Lower lobe of right lung (tissue), 2 donors: ENCODE data around the gene MTUS2. TPM values are rescaled to one million over a fixed set of nuclear protein-coding genes. Genes with fewer than 3 reads are reported as not detected.

ENCODE experiments used
- ATAC-seq, 2 donors: fragments of 200-7000 bp; cut with Tn5 transposase; one replicate each; pipeline ENCODE4 v1.9.1; 2020 to 2022; ENCODE audit warnings: mild to moderate bottlenecking in 2 of 2, moderate library complexity in 2 of 2
- DNase-seq: peaks from one replicate; pipeline ENCODE4 v3.0.0-alpha.2; 2020
- H3K27ac ChIP-seq: fragments of 200-600 bp; one replicate; pipeline ENCODE4 v1.8.0; 2022
- H3K27me3 ChIP-seq: fragments of 200-600 bp; one replicate; pipeline ENCODE4 v1.8.0; 2022; ENCODE audit warnings: low read depth
- H3K36me3 ChIP-seq: fragments of 200-600 bp; one replicate; pipeline ENCODE4 v1.8.0; 2022; ENCODE audit warnings: mild to moderate bottlenecking
- H3K4me1 ChIP-seq: fragments of 200-600 bp; one replicate; pipeline ENCODE4 v1.8.0; 2022
- H3K4me3 ChIP-seq: fragments of 200-600 bp; one replicate; pipeline ENCODE4 v1.8.0; 2022; ENCODE audit warnings: mild to moderate bottlenecking
- H3K9me3 ChIP-seq: fragments of 200-600 bp; one replicate; pipeline ENCODE4 v1.8.0; 2022
- intact Hi-C: fragments of 100-400 bp; cut with DNase I; formaldehyde crosslinking; loops from one replicate; pipeline ENCODE4 v1.11.0; 2022
- total RNA-seq: library from RNA; stranded (reverse); fragmentation: NEBNext Ultra II Directional; extraction: Animal tissue kit (Norgen Biotek cat#: 25700); gene quantifications from one replicate; pipeline ENCODE4 v1.2.1, GENCODE V29; 2021
- TF ChIP-seq, protein P1 (sequence below): fragments of 200-600 bp; IDR thresholded peaks from one replicate; pipeline ENCODE4 v1.8.0; 2022; ENCODE audit warnings: antibody characterized with exemption, mild to moderate bottlenecking
- donor health status: DM: no; HTN: yes; CAD: no; lungs with severe emphysema.

The MTUS2 gene
- total RNA-seq, 1 donor from 2014 or later, result 0.21 TPM

DNA sequence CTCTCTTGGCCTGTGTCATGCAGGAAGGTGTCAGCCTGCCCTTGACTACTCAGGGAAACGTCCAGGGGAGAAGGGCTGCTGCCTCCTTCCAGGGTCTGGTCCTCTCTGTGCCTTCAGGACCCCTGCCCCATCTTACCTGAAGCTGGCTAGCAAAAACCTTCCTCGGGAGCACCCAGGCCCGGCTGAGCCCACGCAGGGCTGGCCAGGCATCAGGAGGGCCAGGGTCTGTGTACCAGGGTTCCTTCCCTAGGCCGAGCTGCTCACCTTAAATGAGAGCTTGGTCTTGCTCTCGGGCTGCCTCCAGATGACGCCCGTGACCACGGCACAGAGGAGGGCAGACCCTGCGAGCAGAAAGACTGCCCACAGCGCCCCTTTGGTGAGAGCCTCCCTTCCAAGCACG lies 696.7 kb downstream of the MTUS2 start:
- H3K4me1 ChIP-seq, result no peaks in the 10 kb centered on the region
- peaks cover 59% of the 10 kb centered on the region for H3K36me3 ChIP-seq
- TF ChIP-seq, protein P1, sequence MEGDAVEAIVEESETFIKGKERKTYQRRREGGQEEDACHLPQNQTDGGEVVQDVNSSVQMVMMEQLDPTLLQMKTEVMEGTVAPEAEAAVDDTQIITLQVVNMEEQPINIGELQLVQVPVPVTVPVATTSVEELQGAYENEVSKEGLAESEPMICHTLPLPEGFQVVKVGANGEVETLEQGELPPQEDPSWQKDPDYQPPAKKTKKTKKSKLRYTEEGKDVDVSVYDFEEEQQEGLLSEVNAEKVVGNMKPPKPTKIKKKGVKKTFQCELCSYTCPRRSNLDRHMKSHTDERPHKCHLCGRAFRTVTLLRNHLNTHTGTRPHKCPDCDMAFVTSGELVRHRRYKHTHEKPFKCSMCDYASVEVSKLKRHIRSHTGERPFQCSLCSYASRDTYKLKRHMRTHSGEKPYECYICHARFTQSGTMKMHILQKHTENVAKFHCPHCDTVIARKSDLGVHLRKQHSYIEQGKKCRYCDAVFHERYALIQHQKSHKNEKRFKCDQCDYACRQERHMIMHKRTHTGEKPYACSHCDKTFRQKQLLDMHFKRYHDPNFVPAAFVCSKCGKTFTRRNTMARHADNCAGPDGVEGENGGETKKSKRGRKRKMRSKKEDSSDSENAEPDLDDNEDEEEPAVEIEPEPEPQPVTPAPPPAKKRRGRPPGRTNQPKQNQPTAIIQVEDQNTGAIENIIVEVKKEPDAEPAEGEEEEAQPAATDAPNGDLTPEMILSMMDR, result no peak
- no peak overlapping the region for H3K27ac ChIP-seq
- intact Hi-C loops, result no loop called here
- no peak overlapping the region for H3K4me3 ChIP-seq
- no peaks in the 10 kb centered on the region for H3K9me3 ChIP-seq
- DNase-seq, result no peak
- ATAC-seq, result no peak
- no peaks in the 10 kb centered on the region for H3K27me3 ChIP-seq

GRCh38 chr13:29519921-29520320 lies 699.8 kb downstream of the MTUS2 start:
- no peak for DNase-seq
- intact Hi-C loops, result no loop called here
- ATAC-seq, result no peak
- Histone ChIP-seq H3K9me3 (no peaks in the 10 kb centered on the region), H3K36me3 (peaks cover 61% of the 10 kb centered on the region), H3K27ac (no peak overlapping the region), H3K4me1 (no peaks in the 10 kb centered on the region), H3K4me3 (no peak overlapping the region), H3K27me3 (no peaks in the 10 kb centered on the region)
- TF ChIP-seq, protein P1, result no peak

- DNase-seq (no peak), ATAC-seq (peak in 1 of 2 donors; percentile 59)
- no peak overlapping the region for H3K4me3 ChIP-seq
- no peaks in the 10 kb centered on the region for H3K27me3 ChIP-seq
- intact Hi-C loops, result no loop called here
- H3K36me3 ChIP-seq, result peaks cover 53% of the 10 kb centered on the region
- no peaks in the 10 kb centered on the region for H3K4me1 ChIP-seq
- TF ChIP-seq, protein P1, result no peak
- no peaks in the 10 kb centered on the region for H3K9me3 ChIP-seq
- no peak overlapping the region for H3K27ac ChIP-seq
These were observed 700.5 kb downstream of the MTUS2 start for GRCh38 chr13:29520671-29521070.

DNA sequence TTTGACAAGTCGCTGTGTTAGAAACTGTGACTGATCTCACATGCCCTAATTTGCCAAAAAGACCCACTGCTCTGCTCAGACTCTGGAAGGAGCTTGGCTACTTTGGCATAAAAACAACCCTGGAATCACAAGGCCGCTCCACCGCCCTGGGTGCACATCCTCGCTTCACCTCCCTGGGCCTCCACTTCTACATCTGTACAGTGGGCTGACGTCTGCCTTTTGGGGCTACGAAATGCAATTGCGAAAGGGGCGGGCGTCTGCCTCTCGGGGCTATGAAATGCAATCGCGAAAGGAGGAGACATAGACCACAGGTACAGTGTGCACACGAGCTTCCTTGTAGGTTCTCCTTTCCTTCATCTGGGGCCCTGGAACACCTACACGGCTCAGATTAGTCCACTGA lies 701.2 kb downstream of the MTUS2 start:
- H3K27me3 ChIP-seq, result no peaks in the 10 kb centered on the region
- H3K27ac ChIP-seq, result no peak overlapping the region
- no peak for DNase-seq
- no peaks in the 10 kb centered on the region for H3K9me3 ChIP-seq
- H3K4me1 ChIP-seq, result no peaks in the 10 kb centered on the region
- TF ChIP-seq, protein P1, result no peak
- no peak overlapping the region for H3K4me3 ChIP-seq
- intact Hi-C loops, result no loop called here
- ATAC-seq, result no peak
- H3K36me3 ChIP-seq, result peaks cover 48% of the 10 kb centered on the region

DNA sequence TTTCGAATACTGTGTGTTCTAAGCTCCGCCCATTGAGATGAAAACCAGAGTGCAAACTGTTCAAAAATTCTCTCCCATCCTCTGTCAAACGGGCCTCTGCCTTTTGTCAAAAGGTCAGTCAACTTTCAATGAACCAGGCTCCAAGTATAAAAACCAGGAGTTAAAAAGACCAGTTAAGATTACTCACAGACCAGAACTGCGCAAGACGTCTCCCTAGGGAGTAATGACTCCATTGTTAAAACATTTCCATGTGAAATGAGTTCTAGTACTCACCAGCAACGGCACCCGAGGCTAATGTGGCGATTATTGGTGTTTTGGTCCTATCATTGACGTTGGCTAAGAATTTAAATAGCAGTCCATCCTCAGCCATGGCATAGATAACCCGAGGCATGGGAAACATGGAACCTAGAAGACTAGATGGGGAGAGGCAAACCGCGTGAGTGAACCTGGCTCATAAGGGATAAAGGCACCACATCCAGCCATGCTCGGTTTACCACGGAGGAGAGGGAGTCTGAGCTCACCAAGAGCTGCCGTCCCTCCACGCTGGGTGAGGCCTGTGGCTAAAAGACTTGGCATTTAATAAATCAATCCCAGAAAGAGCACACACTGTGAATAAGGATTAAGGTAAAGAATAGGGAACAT lies 702.0 kb downstream of the MTUS2 start:
- DNase-seq, result no peak
- intact Hi-C loops, result no loop called here
- TF ChIP-seq, protein P1, result no peak
- H3K27me3 ChIP-seq, result no peaks in the 10 kb centered on the region
- no peak overlapping the region for H3K4me3 ChIP-seq
- H3K9me3 ChIP-seq, result no peaks in the 10 kb centered on the region
- H3K4me1 ChIP-seq, result no peaks in the 10 kb centered on the region
- ATAC-seq, result no peak
- peaks cover 40% of the 10 kb centered on the region for H3K36me3 ChIP-seq
- H3K27ac ChIP-seq, result no peak overlapping the region
